Measurements from ENCODE around the gene CHD6.

Gene CHD6

GRCh38 chr20:41617902-41618806 lies at the start of gene CHD6:
TSS of gene CHD6 (minus strand) at chr20:41618377. CDS start at chr20:41551337, 67,040 bp downstream.
- TF ChIP-seq Cebpa-rat (IDR thresholded peaks at IDR 0.05), result no peak
- peak within 1 kb of the TSS; percentile 92 to 98 (median 95) for H3K27ac ChIP-seq
- H3K9me3 ChIP-seq (replicated peaks in 1 of 11), result peaks cover 0 to 10% (median 6%) of the 10 kb centered on the region in 11 experiments; a peak in 10 of 22 replicates
- peak within 1 kb of the TSS; percentile 89 to 96 (median 94) for H3K4me2 ChIP-seq
- peak within 1 kb of the TSS; percentile 95 to 99 (median 97) for H3K9ac ChIP-seq
- peak within 1 kb of the TSS; percentile 78 to 99 (median 97) for H3K4me3 ChIP-seq
- peaks cover 21 to 45% (median 37%) of the 10 kb centered on the region in 11 experiments; a peak in 20 of 22 replicates for H4K20me1 ChIP-seq
- H3K27me3 ChIP-seq, result no peaks in the 10 kb centered on the region; a peak in 1 of 22 replicates
- peaks cover 29 to 62% (median 34%) of the 10 kb centered on the region in 10 experiments for H3K4me1 ChIP-seq
- H3K36me3 ChIP-seq, result peaks cover 0 to 11% (median 6%) of the 10 kb centered on the region in 11 experiments; a peak in 7 of 22 replicates

GRCh38 chr20:41664584-41664983 lies 46.4 kb upstream of the CHD6 start:
- Histone ChIP-seq H4K20me1 (no peaks in the 10 kb centered on the region), H3K36me3 (no peaks in the 10 kb centered on the region), H3K4me2 (no peak overlapping the region), H3K9me3 (replicated peaks in 1 of 11) (peaks cover 0 to 6% (median 0%) of the 10 kb centered on the region in 11 experiments; a peak in 1 of 22 replicates), H3K9ac (no peak overlapping the region), H3K27me3 (no peaks in the 10 kb centered on the region), H3K4me1 (peaks cover 0 to 10% (median 5%) of the 10 kb centered on the region in 10 experiments; a peak in 11 of 20 replicates), H3K27ac (no peak overlapping the region), H3K4me3 (no peak overlapping the region)
- TF ChIP-seq Cebpa-rat (IDR thresholded peaks at IDR 0.05), result no peak

GRCh38 chr20:41657655-41658054 lies 39.5 kb upstream of the CHD6 start:
- Histone ChIP-seq H3K27ac (no peak overlapping the region), H3K36me3 (no peaks in the 10 kb centered on the region), H3K27me3 (no peaks in the 10 kb centered on the region), H4K20me1 (no peaks in the 10 kb centered on the region), H3K4me2 (peak overlapping the region in 1 of 11 experiments; percentile 18; a peak in 1 of 22 replicates), H3K9me3 (replicated peaks in 1 of 11) (no peaks in the 10 kb centered on the region), H3K4me1 (peaks cover 0 to 11% (median 0%) of the 10 kb centered on the region in 10 experiments; a peak in 1 of 20 replicates), H3K4me3 (no peak overlapping the region), H3K9ac (no peak overlapping the region)
- TF ChIP-seq Cebpa-rat (IDR thresholded peaks at IDR 0.05), result no peak

GRCh38 chr20:41655962-41656618 lies 37.9 kb upstream of the CHD6 start:
- no peaks in the 10 kb centered on the region for H3K9me3 ChIP-seq (replicated peaks in 1 of 11)
- no peaks in the 10 kb centered on the region for H3K27me3 ChIP-seq
- H4K20me1 ChIP-seq, result no peaks in the 10 kb centered on the region
- H3K4me2 ChIP-seq, result no peak overlapping the region
- H3K9ac ChIP-seq, result no peak overlapping the region
- H3K36me3 ChIP-seq, result no peaks in the 10 kb centered on the region
- no peak for TF ChIP-seq Cebpa-rat (IDR thresholded peaks at IDR 0.05)
- no peak overlapping the region for H3K4me3 ChIP-seq
- peaks cover 0 to 11% (median 0%) of the 10 kb centered on the region in 10 experiments; a peak in 1 of 20 replicates for H3K4me1 ChIP-seq
- H3K27ac ChIP-seq, result no peak overlapping the region

GRCh38 chr20:41654884-41655283 lies 36.7 kb upstream of the CHD6 start:
- Histone ChIP-seq H3K27me3 (no peaks in the 10 kb centered on the region), H3K4me2 (no peak overlapping the region), H3K4me3 (no peak overlapping the region), H3K36me3 (no peaks in the 10 kb centered on the region), H3K9ac (no peak overlapping the region), H3K27ac (no peak overlapping the region), H3K4me1 (peaks cover 0 to 11% (median 0%) of the 10 kb centered on the region in 10 experiments; a peak in 1 of 20 replicates), H4K20me1 (no peaks in the 10 kb centered on the region), H3K9me3 (replicated peaks in 1 of 11) (no peaks in the 10 kb centered on the region)
- TF ChIP-seq Cebpa-rat (IDR thresholded peaks at IDR 0.05), result no peak

- no peak overlapping the region for H3K4me2 ChIP-seq
- no peaks in the 10 kb centered on the region for H3K36me3 ChIP-seq
- H3K27me3 ChIP-seq, result no peaks in the 10 kb centered on the region
- no peak overlapping the region for H3K27ac ChIP-seq
- no peaks in the 10 kb centered on the region for H3K9me3 ChIP-seq (replicated peaks in 1 of 11)
- H3K9ac ChIP-seq, result no peak overlapping the region
- TF ChIP-seq Cebpa-rat (IDR thresholded peaks at IDR 0.05), result no peak
- peaks cover 0 to 8% (median 0%) of the 10 kb centered on the region in 10 experiments; a peak in 1 of 20 replicates for H3K4me1 ChIP-seq
- no peak overlapping the region for H3K4me3 ChIP-seq
- no peaks in the 10 kb centered on the region for H4K20me1 ChIP-seq
Observed at GRCh38 chr20:41654292-41654691, 36.1 kb upstream of the CHD6 start.

GRCh38 chr20:41650231-41650948 lies 32.2 kb upstream of the CHD6 start:
- no peak for TF ChIP-seq Cebpa-rat (IDR thresholded peaks at IDR 0.05)
- Histone ChIP-seq H3K9me3 (replicated peaks in 1 of 11) (no peaks in the 10 kb centered on the region), H3K27ac (no peak overlapping the region), H3K4me2 (no peak overlapping the region), H3K9ac (no peak overlapping the region), H3K4me1 (no peaks in the 10 kb centered on the region), H3K27me3 (no peaks in the 10 kb centered on the region), H3K36me3 (no peaks in the 10 kb centered on the region), H3K4me3 (no peak overlapping the region), H4K20me1 (no peaks in the 10 kb centered on the region)

- Histone ChIP-seq H3K27me3 (no peaks in the 10 kb centered on the region), H3K4me2 (no peak overlapping the region), H3K9ac (no peak overlapping the region), H3K27ac (no peak overlapping the region), H4K20me1 (no peaks in the 10 kb centered on the region), H3K36me3 (no peaks in the 10 kb centered on the region), H3K9me3 (replicated peaks in 1 of 11) (no peaks in the 10 kb centered on the region), H3K4me1 (no peaks in the 10 kb centered on the region), H3K4me3 (no peak overlapping the region)
- TF ChIP-seq Cebpa-rat (IDR thresholded peaks at IDR 0.05), result no peak
Observed at GRCh38 chr20:41649489-41649888, 31.3 kb upstream of the CHD6 start.

- H3K4me1 ChIP-seq, result no peaks in the 10 kb centered on the region
- H3K4me3 ChIP-seq, result no peak overlapping the region
- no peak overlapping the region for H3K9ac ChIP-seq
- H3K9me3 ChIP-seq (replicated peaks in 1 of 11), result no peaks in the 10 kb centered on the region
- no peak for TF ChIP-seq Cebpa-rat (IDR thresholded peaks at IDR 0.05)
- H3K27ac ChIP-seq, result no peak overlapping the region
- H3K27me3 ChIP-seq, result no peaks in the 10 kb centered on the region
- no peak overlapping the region for H3K4me2 ChIP-seq
- no peaks in the 10 kb centered on the region for H4K20me1 ChIP-seq
- H3K36me3 ChIP-seq, result no peaks in the 10 kb centered on the region
Observed at GRCh38 chr20:41645372-41645771, 27.2 kb upstream of the CHD6 start.
